Lung (tissue), 12 donors: Measurements from ENCODE around the gene ELL. TPM values are rescaled to one million over a fixed set of nuclear protein-coding genes. Genes with fewer than 3 reads are reported as not detected.

ENCODE experiments used
- ATAC-seq: fragments of 200-7000 bp; cut with Tn5 transposase; one replicate; pipeline ENCODE4 v1.9.1; 2020; ENCODE audit warnings: moderate number of reproducible peaks; ENCODE audit not compliant: insufficient read depth, low FRiP score
- DNase-seq, 3 donors: peaks; one replicate each; pipeline ENCODE4 v3.0.0-alpha.2; 2013 to 2017
- H3K27ac ChIP-seq, 2 donors: one replicate each; pipeline ENCODE4 v1.5.1; 2013; ENCODE audit warnings: mild to moderate bottlenecking in 2 of 2, moderate library complexity in 2 of 2, control low read depth in 1 of 2, inconsistent platforms in 1 of 2, low read depth in 1 of 2, low read length in 1 of 2
- H3K27me3 ChIP-seq, 3 donors: one replicate each; pipeline ENCODE4 v1.5.1; 2013; ENCODE audit warnings: low read length in 2 of 3; ENCODE audit not compliant: control insufficient read depth in 3 of 3, insufficient read depth in 3 of 3
- H3K36me3 ChIP-seq, 4 donors: one replicate each; pipeline ENCODE4 v1.5.1; 2013; ENCODE audit warnings: low read length in 4 of 4, mild to moderate bottlenecking in 1 of 4, moderate library complexity in 1 of 4; ENCODE audit not compliant: control insufficient read depth in 4 of 4, insufficient read depth in 4 of 4
- H3K4me1 ChIP-seq, 5 donors: one replicate each; pipeline ENCODE4 v1.5.1; 2013; ENCODE audit warnings: low read length in 5 of 5, mild to moderate bottlenecking in 2 of 5, moderate library complexity in 1 of 5; ENCODE audit not compliant: control insufficient read depth in 5 of 5, insufficient read depth in 5 of 5
- H3K4me3 ChIP-seq: one replicate; pipeline ENCODE4 v1.5.1; 2013; ENCODE audit warnings: mild to moderate bottlenecking, control low read depth, moderate library complexity
- H3K9ac ChIP-seq, 2 donors: one replicate each; pipeline ENCODE4 v1.5.1; 2013; ENCODE audit warnings: low read length in 2 of 2, control low read depth in 1 of 2; ENCODE audit not compliant: insufficient read depth in 1 of 2
- H3K9me3 ChIP-seq, 4 donors: one replicate each; pipeline ENCODE4 v1.5.1; 2013; ENCODE audit warnings: low read length in 3 of 4, mild to moderate bottlenecking in 1 of 4, moderate library complexity in 1 of 4; ENCODE audit not compliant: control insufficient read depth in 4 of 4, insufficient read depth in 3 of 4
- CTCF ChIP-seq: IDR thresholded peaks from 2 replicates; pipeline ENCODE4 v1.5.1; 2012; ENCODE audit warnings: mild to moderate bottlenecking; ENCODE audit errors: control extremely low read depth, extremely low read depth
- WGBS, 2 donors: extraction: QIAGEN DNeasy Blood & Tissue Kit; methylation state at CpG; one replicate each; pipeline ENCODE4 v1.1.7; 2013; 5-methylcytosine and 5-hydroxymethylcytosine counted together
- polyA plus RNA-seq, 2 donors: library from polyadenylated mRNA; stranded (reverse); fragments of 200-250 nt; gene quantifications; one replicate each; pipeline ENCODE4 v1.2.1, GENCODE V29; 2013
- total RNA-seq, 2 donors: library from RNA; depleted of rRNA in 1 of 2; stranded (reverse); fragments of >200 nt in 1 of 2; gene quantifications; one replicate each; pipeline ENCODE4 v1.2.1, GENCODE V29; 2014 to 2021
- donor health status: control.
- donor health status: control.
- donor health status: Bipolar disorder and iron deficiency.
- donor health status: healthy.
- donor health status: DM: yes; HTN: yes; CAD: no.

ELL gene
- total and polyA plus RNA-seq, 4 donors: 9.3 to 26.8 (median 20.7) TPM

- Histone ChIP-seq H3K4me1 (peaks cover 0 to 21% (median 10%) of the 10 kb centered on the region in 5 donors), H3K27ac (no peak overlapping the region), H3K4me3 (no peak overlapping the region), H3K9ac (no peak overlapping the region), H3K36me3 (peaks cover 0 to 41% (median 4%) of the 10 kb centered on the region in 4 donors), H3K27me3 (no peaks in the 10 kb centered on the region), H3K9me3 (no peaks in the 10 kb centered on the region)
- no peak for TF ChIP-seq CTCF
- no peak for ATAC-seq
- 90% methylated on average over 5 of the region's 5 CpGs for WGBS, 2 donors
- no peak for DNase-seq
These were observed 79.8 kb downstream of the ELL start for GRCh38 chr19:18441804-18442788.

DNA sequence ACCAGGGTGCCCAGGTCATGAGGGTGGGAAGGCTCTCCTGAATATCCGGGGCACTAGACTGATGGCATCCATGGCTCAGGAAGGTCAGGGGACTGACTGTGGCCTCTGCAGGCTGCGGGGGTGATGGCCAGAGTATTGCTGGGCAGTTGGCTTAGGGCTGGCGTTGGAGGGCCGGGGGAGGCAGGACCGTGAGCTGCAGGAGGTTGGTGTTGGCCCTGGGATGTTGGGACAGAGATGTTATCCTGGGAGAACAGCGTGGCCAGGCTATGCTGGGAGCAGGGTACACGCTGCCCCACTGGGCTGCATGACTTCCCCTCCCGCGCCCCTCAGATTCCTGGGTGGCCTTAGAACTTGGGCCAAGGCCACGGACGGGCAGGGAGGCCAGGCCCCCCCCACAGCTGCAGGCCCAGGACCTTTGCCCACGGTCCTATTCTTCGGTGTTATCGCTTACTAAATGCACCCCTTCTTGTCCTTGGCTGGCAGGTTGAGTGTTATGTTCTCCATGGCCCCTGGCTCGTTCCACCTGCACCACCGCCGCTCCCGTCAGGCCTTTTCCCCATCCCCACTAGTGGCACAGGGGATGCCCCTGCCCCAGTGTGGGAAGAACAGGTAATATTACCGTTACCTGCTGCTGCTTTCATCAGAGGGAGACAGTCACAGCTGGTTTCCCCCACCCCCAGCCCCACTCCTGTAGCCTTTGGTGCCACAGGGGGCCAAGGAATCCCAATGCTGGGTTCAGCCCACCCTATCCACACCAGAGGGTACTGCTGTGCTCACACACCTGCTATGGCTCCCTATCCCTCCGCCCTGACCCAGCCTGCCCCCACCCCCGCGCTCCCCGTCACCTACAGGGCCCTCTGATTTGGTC, 80.7 kb downstream of the ELL start:
- 87 to 88% methylated on average over 23 of the region's 23 CpGs for WGBS, 2 donors
- Histone ChIP-seq H3K4me1 (peaks cover 0 to 18% (median 14%) of the 10 kb centered on the region in 5 donors), H3K9ac (no peak overlapping the region), H3K4me3 (no peak overlapping the region), H3K36me3 (peaks cover 0 to 31% (median 4%) of the 10 kb centered on the region in 4 donors), H3K9me3 (no peaks in the 10 kb centered on the region), H3K27me3 (no peaks in the 10 kb centered on the region), H3K27ac (no peak overlapping the region)
- no peak for DNase-seq
- TF ChIP-seq CTCF: no peak
- ATAC-seq: no peak

- WGBS, 2 donors: 48 to 49% methylated on average over 11 of the region's 11 CpGs
- TF ChIP-seq CTCF: no peak
- DNase-seq (no peak), ATAC-seq (no peak)
- Histone ChIP-seq H3K36me3 (peaks cover 0 to 24% (median 4%) of the 10 kb centered on the region in 4 donors), H3K9me3 (no peaks in the 10 kb centered on the region), H3K4me3 (no peak overlapping the region), H3K27ac (no peak overlapping the region), H3K9ac (no peak overlapping the region), H3K4me1 (peaks cover 0 to 20% (median 14%) of the 10 kb centered on the region in 5 donors), H3K27me3 (no peaks in the 10 kb centered on the region)
These were observed 81.4 kb downstream of the ELL start for GRCh38 chr19:18440415-18440877.
